Neural progenitor cell (in vitro differentiated cells): ENCODE measurements around the gene PDLIM4. TPM values are rescaled to one million over a fixed set of nuclear protein-coding genes. Genes with fewer than 3 reads are reported as not detected.
A peak's percentile ranks its signal among the peaks of the same experiment; 100 is the strongest.

Source experiments
- DNase-seq: peaks from one replicate; pipeline ENCODE4 v3.0.0-alpha.2; 2016; ENCODE audit warnings: low spot score
- H2AFZ ChIP-seq: fragments of 200-600 bp; sonication (generic); replicated peaks from 2 replicates; pipeline ENCODE4 v1.6.1; 2016; ENCODE audit warnings: antibody characterized with exemption
- H3F3A ChIP-seq: fragments of 200-600 bp; sonication (generic); 2 replicates; pipeline ENCODE4 v1.6.1; 2016; ENCODE audit warnings: antibody characterized with exemption, low read depth
- H3K27ac ChIP-seq: fragments of 200-600 bp; sonication (generic); 2 replicates; pipeline ENCODE4 v1.5.1; 2016; ENCODE audit warnings: mild to moderate bottlenecking
- H3K27me3 ChIP-seq: fragments of 200-600 bp; sonication (generic); 2 replicates; pipeline ENCODE4 v1.6.1; 2016; ENCODE audit warnings: mild to moderate bottlenecking, moderate library complexity
- H3K36me3 ChIP-seq: fragments of 200-600 bp; sonication (generic); 2 replicates; pipeline ENCODE4 v1.5.1; 2016
- H3K4me1 ChIP-seq: fragments of 200-600 bp; sonication (generic); 2 replicates; pipeline ENCODE4 v1.6.1; 2016; ENCODE audit warnings: mixed run types
- H3K4me2 ChIP-seq: fragments of 200-600 bp; sonication (generic); 2 replicates; pipeline ENCODE4 v1.6.1; 2016
- H3K4me3 ChIP-seq: fragments of 200-600 bp; sonication (generic); 2 replicates; pipeline ENCODE4 v1.5.1; 2016
- H3K79me2 ChIP-seq: fragments of 200-600 bp; sonication (generic); 2 replicates; pipeline ENCODE4 v1.6.1; 2016; ENCODE audit warnings: low read depth
- H3K9ac ChIP-seq: fragments of 200-600 bp; sonication (generic); 2 replicates; pipeline ENCODE4 v1.6.1; 2016
- H3K9me3 ChIP-seq: fragments of 200-600 bp; sonication (generic); 2 replicates; pipeline ENCODE4 v1.5.1; 2016; ENCODE audit warnings: low read depth
- H4K20me1 ChIP-seq: fragments of 200-600 bp; sonication (generic); 2 replicates; pipeline ENCODE4 v1.6.1; 2016; ENCODE audit warnings: low read depth
- H3K27ac Mint-ChIP-seq: 3 replicates; pipeline ENCODE4 v1.8.0; 2021; ENCODE audit warnings: mixed read lengths
- H3K27me3 Mint-ChIP-seq: 2 replicates; pipeline ENCODE4 v1.8.0; 2022; ENCODE audit warnings: low read depth, mild to moderate bottlenecking, inconsistent platforms, moderate library complexity, mixed read lengths; ENCODE audit not compliant: insufficient read depth
- H3K36me3 Mint-ChIP-seq: 3 replicates; pipeline ENCODE4 v1.8.0; 2021; ENCODE audit warnings: mixed read lengths
- H3K4me1 Mint-ChIP-seq: 3 replicates; pipeline ENCODE4 v1.8.0; 2021; ENCODE audit warnings: mixed read lengths
- H3K4me3 Mint-ChIP-seq: 3 replicates; pipeline ENCODE4 v1.8.0; 2021; ENCODE audit warnings: mild to moderate bottlenecking, moderate library complexity, mixed read lengths
- H3K9me3 Mint-ChIP-seq: 3 replicates; pipeline ENCODE4 v1.8.0; 2020; ENCODE audit warnings: mixed read lengths
- CTCF ChIP-seq: fragments of 200-600 bp; sonication (generic); IDR thresholded peaks from 2 replicates; pipeline ENCODE4 v1.5.1; 2017; ENCODE audit warnings: antibody characterized with exemption, mild to moderate bottlenecking
- EZH2 ChIP-seq: fragments of 200-600 bp; sonication (generic); IDR thresholded peaks from 2 replicates; pipeline ENCODE4 v1.6.1; 2017; ENCODE audit warnings: antibody characterized with exemption, mild to moderate bottlenecking, moderate library complexity
- EZH2phosphoT487 ChIP-seq: fragments of 200-600 bp; sonication (generic); IDR thresholded peaks from 2 replicates; pipeline ENCODE4 v1.6.1; 2017; ENCODE audit warnings: antibody characterized with exemption
- total RNA-seq: library from RNA; depleted of rRNA; stranded (reverse); fragments of >200 nt; gene quantifications from 2 replicates; pipeline ENCODE4 v1.2.3, GENCODE V29; 2015; ENCODE audit warnings: low replicate concordance

PDLIM4 gene
- total RNA-seq, 1 donor from 2014 or later: 8.3 TPM

- Histone ChIP-seq H3K4me2 (no peak overlapping the region), H3F3A (no peaks in the 10 kb centered on the region), H3K27me3 (no peaks in the 10 kb centered on the region), H3K9ac (no peak overlapping the region), H3K9me3 (no peaks in the 10 kb centered on the region), H3K4me1 (peaks cover 7% of the 10 kb centered on the region), H2AFZ (no peak overlapping the region), H3K27ac (no peak overlapping the region), H3K4me3 (no peak overlapping the region), H3K36me3 (no peaks in the 10 kb centered on the region), H4K20me1 (no peaks in the 10 kb centered on the region), H3K79me2 (no peaks in the 10 kb centered on the region)
- TF ChIP-seq EZH2phosphoT487: no peak
- TF ChIP-seq CTCF: no peak
- TF ChIP-seq EZH2: no peak
- Mint-ChIP-seq H3K36me3 (peaks cover 10% of the 10 kb centered on the region), H3K9me3 (peaks cover 3% of the 10 kb centered on the region), H3K4me3 (no peak overlapping the region), H3K27ac (no peak overlapping the region), H3K4me1 (peaks cover 34% of the 10 kb centered on the region), H3K27me3 (peaks cover 2% of the 10 kb centered on the region)
- DNase-seq: no peak
Observed at GRCh38 chr5:132270706-132271105, 13.2 kb downstream of the PDLIM4 start.

- H3K27me3 ChIP-seq: no peaks in the 10 kb centered on the region
- no peak overlapping the region for H3K27ac ChIP-seq
- peaks cover 30% of the 10 kb centered on the region for H3K4me1 Mint-ChIP-seq
- H4K20me1 ChIP-seq: no peaks in the 10 kb centered on the region
- H3K9ac ChIP-seq: no peak overlapping the region
- peaks cover 7% of the 10 kb centered on the region for H3K4me1 ChIP-seq
- no peak overlapping the region for H3K4me2 ChIP-seq
- peaks cover 2% of the 10 kb centered on the region for H3K27me3 Mint-ChIP-seq
- H2AFZ ChIP-seq: no peak overlapping the region
- H3K36me3 ChIP-seq: no peaks in the 10 kb centered on the region
- H3K9me3 Mint-ChIP-seq: peaks cover 3% of the 10 kb centered on the region
- no peak for DNase-seq
- no peak for TF ChIP-seq CTCF
- H3K4me3 Mint-ChIP-seq: no peak overlapping the region
- no peaks in the 10 kb centered on the region for H3K79me2 ChIP-seq
- H3F3A ChIP-seq: no peaks in the 10 kb centered on the region
- H3K9me3 ChIP-seq: no peaks in the 10 kb centered on the region
- H3K36me3 Mint-ChIP-seq: peaks cover 10% of the 10 kb centered on the region
- no peak overlapping the region for H3K4me3 ChIP-seq
- H3K27ac Mint-ChIP-seq: no peak overlapping the region
Observed at GRCh38 chr5:132271251-132272246, 14.1 kb downstream of the PDLIM4 start.

- H3K27ac Mint-ChIP-seq: peak overlapping the region; percentile 29
Observed at GRCh38 chr5:132272311-132273210, 15.1 kb downstream of the PDLIM4 start.

More at GRCh38 chr5:132272311-132273210, 15.1 kb downstream of the PDLIM4 start:
- H2AFZ ChIP-seq: no peak overlapping the region
- H4K20me1 ChIP-seq: no peaks in the 10 kb centered on the region
- H3K27ac ChIP-seq: no peak overlapping the region
- no peaks in the 10 kb centered on the region for H3K27me3 ChIP-seq
- TF ChIP-seq EZH2phosphoT487: no peak
- peak; percentile 89 for TF ChIP-seq CTCF
- TF ChIP-seq EZH2: no peak
- Mint-ChIP-seq H3K4me3 (no peak overlapping the region), H3K36me3 (peaks cover 8% of the 10 kb centered on the region), H3K4me1 (peaks cover 35% of the 10 kb centered on the region), H3K9me3 (peaks cover 6% of the 10 kb centered on the region), H3K27me3 (peaks cover 5% of the 10 kb centered on the region)
- H3K36me3 ChIP-seq: no peaks in the 10 kb centered on the region
- no peaks in the 10 kb centered on the region for H3K79me2 ChIP-seq
- no peaks in the 10 kb centered on the region for H3K9me3 ChIP-seq
- peaks cover 7% of the 10 kb centered on the region for H3K4me1 ChIP-seq
- peak; percentile 65 for DNase-seq
- H3K4me2 ChIP-seq: no peak overlapping the region
- H3F3A ChIP-seq: no peaks in the 10 kb centered on the region
- no peak overlapping the region for H3K4me3 ChIP-seq
- no peak overlapping the region for H3K9ac ChIP-seq
